HG03342 (cell line): ENCODE results near the gene APOC4.
"Not testable (repeated sequence)": the region's sequence is repeated elsewhere in the genome, so short reads cannot be mapped to it uniquely, and the experiment has no call there.

Experiments
- ATAC-seq: cut with Tn5 transposase; IDR thresholded peaks from one replicate; pipeline ENCODE4 v1.9.1; 2021; ENCODE audit warnings: mild to moderate bottlenecking, moderate library complexity; ENCODE audit not compliant: unreplicated experiment

The APOC4 gene

DNA sequence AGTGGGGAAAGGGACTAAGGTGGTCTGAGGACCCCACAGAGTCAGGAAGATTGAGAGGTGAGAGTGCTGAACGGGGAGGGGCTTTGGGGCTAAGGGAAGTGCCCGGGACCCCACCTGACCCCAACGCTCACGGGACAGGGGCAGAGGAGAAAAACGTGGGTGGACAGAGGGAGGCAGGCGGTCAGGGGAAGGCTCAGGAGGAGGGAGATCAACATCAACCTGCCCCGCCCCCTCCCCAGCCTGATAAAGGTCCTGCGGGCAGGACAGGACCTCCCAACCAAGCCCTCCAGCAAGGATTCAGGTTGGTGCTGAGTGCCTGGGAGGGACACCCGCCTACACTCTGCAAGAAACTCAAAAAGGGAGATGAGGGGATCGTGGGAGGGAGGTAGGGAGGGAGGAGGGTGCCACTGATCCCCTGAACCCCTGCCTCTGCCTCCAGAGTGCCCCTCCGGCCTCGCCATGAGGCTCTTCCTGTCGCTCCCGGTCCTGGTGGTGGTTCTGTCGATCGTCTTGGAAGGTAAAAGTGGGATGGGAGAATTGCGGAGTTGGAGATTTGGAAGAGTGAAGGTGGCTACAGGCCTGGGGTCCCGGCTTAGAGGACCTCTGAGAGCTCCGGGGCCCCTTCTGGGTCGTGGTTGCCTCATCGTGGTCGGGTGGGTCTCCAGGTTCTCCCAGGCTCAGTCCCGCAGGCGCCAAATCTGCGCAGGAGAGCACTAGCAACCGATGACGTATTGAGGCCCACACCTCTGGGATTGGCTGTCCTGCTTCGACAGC is 27.4 kb upstream of the APOC4 start, which contains the start of gene APOC1:
TSS of gene APOC1 (plus strand) at position 176 of the 774 bp plus-strand sequence. CDS start at position 460, 284 bp downstream.
- peak; percentile 92 for ATAC-seq

GRCh38 chr19:44924243-44924725 is 17.8 kb upstream of the APOC4 start:
- ATAC-seq, result no peak

DNA sequence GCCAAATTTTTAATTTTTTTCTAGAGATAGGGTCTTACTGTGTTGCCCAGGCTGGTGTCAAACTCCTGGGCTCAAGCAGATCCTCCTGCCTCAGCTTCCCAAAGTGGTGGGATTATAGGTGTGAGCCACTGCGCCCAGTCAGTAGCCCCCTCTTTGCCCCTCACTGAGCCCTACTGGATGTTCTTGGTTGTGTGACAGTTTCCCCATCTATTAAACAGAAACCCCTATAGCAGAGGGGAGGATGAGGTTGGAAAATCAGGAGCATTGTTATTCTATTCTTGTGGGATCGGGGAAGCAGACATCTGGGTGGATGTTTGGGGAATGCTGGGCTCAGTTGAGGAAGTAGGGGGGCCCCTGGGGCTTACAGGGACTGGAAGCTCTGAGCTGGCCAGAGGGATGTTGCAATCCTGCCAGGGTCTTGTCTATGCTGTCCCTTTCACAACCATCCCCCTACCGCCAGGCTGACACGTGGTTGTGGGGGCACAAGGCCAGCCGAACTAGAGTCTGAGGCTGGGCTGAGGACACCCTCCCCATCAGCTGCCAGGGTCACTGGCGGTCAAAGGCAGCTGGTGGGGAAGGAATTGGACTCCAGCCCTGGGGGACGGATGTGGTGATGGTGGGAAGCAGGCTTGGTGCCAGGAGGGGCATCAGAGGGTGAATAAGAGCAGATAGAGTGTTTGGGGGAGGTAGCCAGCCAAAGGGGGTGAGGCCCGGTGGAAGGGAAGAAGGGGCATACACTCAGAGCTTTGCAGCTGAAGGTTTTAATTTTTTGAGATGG is 16.7 kb upstream of the APOC4 start:
- ATAC-seq, result no peak

DNA sequence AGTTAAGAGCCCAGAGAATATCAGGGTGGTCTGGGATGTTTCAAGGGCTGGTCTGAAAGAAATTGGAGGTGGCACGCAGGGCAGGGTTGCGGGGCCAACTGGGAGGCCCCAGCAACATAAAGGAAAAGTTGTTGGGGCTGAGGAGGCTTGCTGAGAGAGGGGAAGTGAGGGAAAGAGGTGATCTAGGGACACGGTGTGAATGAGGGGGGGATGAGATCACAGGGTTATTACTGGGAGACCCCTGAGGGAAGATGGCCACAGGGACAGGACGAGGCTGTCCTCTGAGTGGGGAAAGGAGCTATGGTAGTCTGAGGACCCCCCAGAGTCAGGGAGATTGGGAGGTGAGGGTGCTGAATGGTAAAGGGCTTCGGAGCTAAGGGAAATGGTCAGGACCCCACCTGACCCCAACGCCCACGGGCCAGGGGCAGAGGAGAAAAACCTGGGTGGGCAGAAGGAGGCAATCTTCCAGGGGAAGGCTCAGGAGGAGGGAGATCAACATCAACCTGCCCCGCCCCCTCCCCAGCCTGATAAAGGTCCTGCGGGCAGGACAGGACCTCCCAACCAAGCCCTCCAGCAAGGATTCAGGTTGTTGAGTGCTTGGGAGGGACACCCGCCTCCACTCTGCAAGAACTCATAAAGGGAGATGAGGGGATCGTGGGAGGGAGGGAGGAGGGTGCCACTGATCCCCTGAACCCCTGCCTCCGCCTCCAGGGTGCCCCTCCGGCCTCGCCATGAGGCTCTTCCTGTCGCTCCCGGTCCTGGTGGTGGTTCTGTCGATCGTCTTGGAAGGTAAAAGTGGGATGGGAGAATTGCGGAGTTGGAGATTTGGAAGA is 15.6 kb upstream of the APOC4 start:
- ATAC-seq, result not testable (repeated sequence)

- ATAC-seq, result no peak
Measured at GRCh38 chr19:44927746-44928145, 14.3 kb upstream of the APOC4 start.

DNA sequence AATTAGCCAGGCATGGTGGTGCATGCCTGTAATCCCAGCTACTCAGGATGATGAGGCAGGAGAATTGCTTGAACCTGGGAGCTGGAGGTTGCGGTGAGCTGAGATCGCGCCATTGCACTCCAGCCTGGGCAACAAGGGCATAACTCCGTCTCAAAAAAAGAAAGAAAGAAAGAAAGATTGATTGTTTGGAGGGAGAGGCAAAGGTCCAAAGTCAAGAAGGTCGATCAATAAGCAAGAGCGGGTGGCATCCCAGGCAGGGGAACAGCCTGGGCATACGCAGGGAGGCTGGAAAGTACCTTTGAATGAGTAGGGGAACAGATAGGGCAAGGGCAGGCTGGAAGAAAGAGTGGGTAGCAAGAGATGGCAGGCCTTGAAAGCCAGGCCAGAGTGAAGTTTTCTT is 11.9 kb upstream of the APOC4 start:
- ATAC-seq, result no peak

DNA sequence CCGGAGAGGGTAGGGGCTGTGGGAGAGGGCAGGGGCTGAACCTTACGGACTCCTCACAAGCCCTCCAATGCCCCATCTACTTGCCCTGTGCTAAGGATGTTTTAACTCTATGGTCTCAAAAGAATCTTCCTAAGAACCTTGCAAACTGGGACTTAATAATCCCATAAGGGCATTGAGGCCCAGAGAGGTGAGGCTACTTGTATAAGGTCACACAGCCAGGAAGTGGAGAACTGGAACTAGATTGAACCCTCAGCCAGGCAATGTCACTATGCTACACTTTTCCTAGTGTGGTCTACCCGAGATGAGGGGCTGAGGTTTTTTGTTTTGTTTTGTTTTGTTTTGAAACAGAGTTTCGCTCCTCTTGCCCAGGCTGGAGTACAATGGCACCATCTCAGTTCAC is 10.5 kb upstream of the APOC4 start:
- ATAC-seq, result no peak

DNA sequence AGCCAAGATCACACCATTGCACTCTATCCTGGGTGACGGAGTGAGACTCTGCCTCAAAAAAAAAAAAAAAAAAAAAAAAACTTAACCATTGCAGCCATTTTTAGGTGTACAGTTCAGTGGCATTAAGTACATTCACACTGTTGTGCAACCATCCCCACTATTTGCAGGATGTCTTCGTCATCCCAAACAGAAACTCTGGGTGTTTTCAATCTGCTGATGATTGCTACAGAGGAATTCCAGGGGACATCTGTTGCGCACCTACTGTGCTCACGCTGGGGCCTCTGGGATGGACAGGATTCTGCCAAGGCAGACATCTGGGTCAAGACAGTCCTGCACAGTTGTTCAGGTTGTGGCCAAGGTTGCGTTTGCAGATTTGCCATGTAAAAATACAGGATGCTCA is 2.4 kb upstream of the APOC4 start:
- ATAC-seq, result no peak

- no peak for ATAC-seq
Measured at GRCh38 chr19:44943801-44944249, 1.8 kb downstream of the APOC4 start.

- ATAC-seq, result no peak
Measured at GRCh38 chr19:44947041-44947581, 5.1 kb downstream of the APOC4 start.

- no peak for ATAC-seq
Measured at GRCh38 chr19:44948237-44948636, 6.2 kb downstream of the APOC4 start.

DNA sequence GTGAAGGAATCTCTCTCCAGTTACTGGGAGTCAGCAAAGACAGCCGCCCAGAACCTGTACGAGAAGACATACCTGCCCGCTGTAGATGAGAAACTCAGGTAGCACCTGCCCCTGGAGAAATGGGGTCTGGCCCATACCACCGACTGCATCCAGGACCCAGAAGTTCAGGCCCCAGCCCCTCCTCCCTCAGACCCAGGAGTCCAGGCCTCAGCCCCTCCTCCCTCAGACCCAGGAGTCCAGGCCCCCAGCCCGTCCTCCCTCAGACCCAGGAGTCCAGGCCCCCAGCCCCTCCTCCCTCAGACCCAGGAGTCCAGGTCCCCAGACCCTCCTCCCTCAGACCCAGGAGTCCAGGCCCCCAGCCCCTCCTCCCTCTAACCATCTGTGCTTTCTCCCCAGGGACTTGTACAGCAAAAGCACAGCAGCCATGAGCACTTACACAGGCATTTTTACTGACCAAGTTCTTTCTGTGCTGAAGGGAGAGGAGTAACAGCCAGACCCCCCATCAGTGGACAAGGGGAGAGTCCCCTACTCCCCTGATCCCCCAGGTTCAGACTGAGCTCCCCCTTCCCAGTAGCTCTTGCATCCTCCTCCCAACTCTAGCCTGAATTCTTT is 6.8 kb downstream of the APOC4 start:
- no peak for ATAC-seq

- ATAC-seq, result no peak
Measured at GRCh38 chr19:44949550-44949949, 7.5 kb downstream of the APOC4 start.

- no peak for ATAC-seq
Measured at GRCh38 chr19:44951179-44952159, 9.4 kb downstream of the APOC4 start.

- no peak for ATAC-seq
Measured at GRCh38 chr19:44954278-44954648, 12.2 kb downstream of the APOC4 start.

DNA sequence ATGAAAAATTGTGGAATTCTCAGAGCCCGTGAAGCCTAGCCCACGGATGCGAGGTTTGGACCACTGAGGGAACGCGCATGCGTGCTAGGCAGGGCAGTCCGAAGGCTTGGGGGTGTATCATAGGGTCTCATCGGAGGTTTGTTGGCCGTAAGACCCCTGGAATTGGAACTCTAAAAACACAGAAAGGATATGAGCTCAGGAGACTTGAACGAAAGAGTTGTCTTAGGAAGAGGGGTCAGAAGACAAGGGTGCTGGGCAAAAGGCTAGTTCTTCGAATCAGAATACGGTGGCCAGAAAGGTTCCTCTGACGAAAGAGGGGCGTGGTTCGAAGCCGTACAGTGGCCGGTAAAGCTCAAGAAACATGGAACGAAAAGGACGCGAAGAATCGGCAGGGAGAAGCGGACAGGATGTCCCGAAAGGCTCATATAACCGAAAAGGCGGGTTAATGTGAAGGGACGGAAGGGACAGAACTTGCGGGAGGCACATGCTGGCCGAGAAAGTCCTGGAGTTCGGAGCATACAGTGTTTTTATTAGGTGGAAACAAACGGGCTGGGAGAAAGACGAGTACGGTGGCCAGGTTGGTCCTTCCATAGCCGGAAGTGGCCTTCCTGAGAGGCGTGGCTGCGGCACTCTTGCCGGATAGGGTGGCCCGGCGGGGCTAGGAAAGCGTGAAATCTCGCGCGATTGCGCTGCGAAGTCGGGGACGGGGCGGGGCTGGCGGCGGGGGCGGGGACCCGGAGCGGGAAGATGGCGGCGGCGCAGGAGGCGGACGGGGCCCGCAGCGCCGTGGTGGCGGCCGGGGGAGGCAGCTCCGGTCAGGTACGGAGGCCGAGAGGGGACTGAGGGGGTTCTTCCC is 12.8 kb downstream of the APOC4 start, which contains the start of gene CLPTM1:
TSS of gene CLPTM1 (plus strand) at position 732 of the 856 bp plus-strand sequence. CDS start at position 748, 16 bp downstream.
- peak; percentile 75 for ATAC-seq

DNA sequence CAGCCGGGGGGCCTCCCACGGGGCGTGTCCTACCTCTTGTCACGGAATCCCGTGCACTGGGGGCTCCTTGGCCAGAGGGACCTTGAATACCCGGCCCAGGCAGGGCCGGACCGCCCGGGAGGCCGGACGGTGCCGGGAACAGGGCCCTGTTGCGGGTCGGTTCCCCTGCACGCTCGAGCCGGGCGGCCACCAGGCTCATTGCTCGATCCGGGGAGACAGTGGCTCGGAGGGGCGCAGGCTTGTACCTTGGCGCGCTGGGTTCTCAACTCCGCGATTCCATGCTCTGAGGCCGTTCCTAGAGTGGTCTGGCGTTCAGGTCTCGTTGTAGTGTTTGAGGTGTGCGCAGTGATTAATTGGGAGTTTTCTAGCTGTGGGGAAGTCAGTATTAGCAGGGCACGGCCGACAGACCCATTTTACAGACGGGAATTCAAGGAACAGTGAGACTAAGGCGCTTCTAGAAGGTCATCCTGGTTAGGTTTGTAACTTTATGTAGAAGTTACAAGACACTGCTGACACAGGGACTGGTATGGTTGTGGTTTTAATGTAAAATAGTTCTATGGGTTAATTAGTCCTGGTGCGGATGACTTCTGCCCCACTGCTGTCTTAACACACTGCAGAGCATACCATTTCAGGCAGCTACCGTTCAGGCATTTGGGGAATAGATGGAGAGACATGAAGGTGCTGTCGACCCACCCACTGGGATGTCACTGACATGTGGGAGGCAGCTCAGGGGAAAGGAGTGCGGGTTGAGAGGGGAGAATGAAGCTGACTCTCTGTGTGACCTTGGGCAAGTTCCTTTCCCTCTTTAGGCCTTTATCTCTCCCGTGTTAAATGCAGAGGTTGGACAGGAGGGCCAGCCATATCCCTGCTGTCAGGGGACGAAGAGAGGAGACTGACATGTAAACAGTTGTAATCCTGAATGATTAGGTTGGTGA is 13.7 kb downstream of the APOC4 start:
- no peak for ATAC-seq
